ENCODE results near the gene GDPD5.

GDPD5 gene

GRCh38 chr11:75403037-75403436, 122.7 kb downstream of the GDPD5 start:
- no peak for TF ChIP-seq CTCF (IDR thresholded peaks at IDR 0.05; ENCODE audit: borderline replicate concordance, insufficient read depth, low read depth, low read length)
- no peak overlapping the region for H3K4me3 ChIP-seq (ENCODE audit: low read depth, low read length)

- H3K4me3 ChIP-seq (ENCODE audit: low read depth, low read length), result no peak overlapping the region
- TF ChIP-seq CTCF (IDR thresholded peaks at IDR 0.05; ENCODE audit: borderline replicate concordance, insufficient read depth, low read depth, low read length), result no peak
Observed at GRCh38 chr11:75402002-75402773, 123.6 kb downstream of the GDPD5 start.

GRCh38 chr11:75400146-75400865, 125.4 kb downstream of the GDPD5 start:
- peak overlapping the region; percentile 96 for H3K4me3 ChIP-seq (ENCODE audit: low read depth, low read length)
- TF ChIP-seq CTCF (IDR thresholded peaks at IDR 0.05; ENCODE audit: borderline replicate concordance, insufficient read depth, low read depth, low read length), result no peak

- H3K4me3 ChIP-seq (ENCODE audit: low read depth, low read length), result peak within 1 kb of the TSS; percentile 96
- TF ChIP-seq CTCF (IDR thresholded peaks at IDR 0.05; ENCODE audit: borderline replicate concordance, insufficient read depth, low read depth, low read length), result peak; percentile 9; the same call in 1 of the 2 replicates
Observed at GRCh38 chr11:75399344-75400145, 126.2 kb downstream of the GDPD5 start, which contains the start of gene RPS3. RPS3 (plus strand) TSS chr11:75399518; CDS start chr11:75399548, 30 bp downstream.

GRCh38 chr11:75398906-75399305, 126.8 kb downstream of the GDPD5 start:
- H3K4me3 ChIP-seq (ENCODE audit: low read depth, low read length), result no peak overlapping the region

More at GRCh38 chr11:75398906-75399305, 126.8 kb downstream of the GDPD5 start:
- TF ChIP-seq CTCF (IDR thresholded peaks at IDR 0.05; ENCODE audit: borderline replicate concordance, insufficient read depth, low read depth, low read length), result no peak

Measured in GM12875 (cell line).